Duodenal mucosa (tissue), 2 donors: ENCODE measurements around the gene DTX1.

Experiments used
- H3K27ac ChIP-seq: one replicate; pipeline ENCODE4 v1.7.0; 2013; ENCODE audit warnings: low read depth, low read length
- H3K27me3 ChIP-seq, 2 donors: one replicate each; pipeline ENCODE4 v1.7.0; 2013; ENCODE audit warnings: low read length in 2 of 2, control low read depth in 1 of 2; ENCODE audit not compliant: insufficient read depth in 2 of 2, control insufficient read depth in 1 of 2
- H3K36me3 ChIP-seq, 2 donors: one replicate each; pipeline ENCODE4 v1.7.0; 2013; ENCODE audit warnings: low read length in 2 of 2, control low read depth in 1 of 2; ENCODE audit not compliant: insufficient read depth in 2 of 2, control insufficient read depth in 1 of 2
- H3K4me1 ChIP-seq, 2 donors: one replicate each; pipeline ENCODE4 v1.7.0; 2013; ENCODE audit warnings: low read length in 2 of 2, control low read depth in 1 of 2; ENCODE audit not compliant: insufficient read depth in 2 of 2, control insufficient read depth in 1 of 2
- H3K4me3 ChIP-seq, 2 donors: one replicate each; pipeline ENCODE4 v1.7.0; 2013; ENCODE audit warnings: low read length in 2 of 2, low read depth in 1 of 2
- H3K9ac ChIP-seq, 2 donors: one replicate each; pipeline ENCODE4 v1.7.0; 2013; ENCODE audit warnings: low read length in 2 of 2, low read depth in 1 of 2
- H3K9me3 ChIP-seq, 2 donors: one replicate each; pipeline ENCODE4 v1.7.0; 2013; ENCODE audit warnings: low read length in 2 of 2, control low read depth in 1 of 2; ENCODE audit not compliant: control insufficient read depth in 1 of 2

The DTX1 gene

DNA sequence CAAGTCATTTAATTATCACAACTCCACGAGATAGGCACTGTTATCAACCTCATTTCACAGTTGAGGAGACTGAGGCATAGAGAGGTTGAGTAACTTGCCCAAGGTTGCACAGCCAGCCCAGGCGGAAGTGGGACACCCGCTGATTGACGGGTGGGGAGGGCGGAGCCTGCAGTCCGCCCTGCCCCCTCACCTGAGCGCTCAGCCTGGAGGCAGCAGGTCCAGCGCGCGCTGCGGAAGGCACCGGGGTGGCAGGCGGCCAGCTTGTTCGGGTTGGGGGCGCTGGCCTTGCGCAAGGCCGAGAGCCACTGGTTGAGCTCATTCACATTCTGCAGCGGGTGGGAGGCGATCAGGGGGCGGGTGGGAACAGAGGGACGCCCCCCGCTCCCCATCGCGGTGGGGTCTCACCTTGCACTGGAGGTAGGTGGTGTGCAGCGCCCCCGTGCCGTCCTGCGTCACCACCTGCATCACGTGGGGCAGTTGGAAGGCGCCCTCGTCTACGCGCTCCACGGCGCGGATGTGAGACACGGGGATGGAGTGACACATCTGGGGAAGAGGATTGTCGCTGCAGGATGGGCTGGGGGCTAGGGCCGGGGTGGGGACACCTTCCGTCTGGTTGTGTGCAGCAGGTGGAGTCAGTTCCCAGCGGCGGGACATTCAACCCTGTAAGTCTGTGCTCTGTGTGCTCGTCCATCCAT lies 47.4 kb downstream of the DTX1 start:
- H3K27me3 ChIP-seq: peaks cover 0 to 4% of the 10 kb centered on the region in 2 donors
- H3K4me3 ChIP-seq: peak overlapping the region; percentile 37 to 43
- no peak overlapping the region for H3K9ac ChIP-seq
- no peaks in the 10 kb centered on the region for H3K36me3 ChIP-seq
- H3K9me3 ChIP-seq: no peaks in the 10 kb centered on the region
- H3K27ac ChIP-seq: no peak overlapping the region
- H3K4me1 ChIP-seq: peaks cover 0 to 4% of the 10 kb centered on the region in 2 donors

DNA sequence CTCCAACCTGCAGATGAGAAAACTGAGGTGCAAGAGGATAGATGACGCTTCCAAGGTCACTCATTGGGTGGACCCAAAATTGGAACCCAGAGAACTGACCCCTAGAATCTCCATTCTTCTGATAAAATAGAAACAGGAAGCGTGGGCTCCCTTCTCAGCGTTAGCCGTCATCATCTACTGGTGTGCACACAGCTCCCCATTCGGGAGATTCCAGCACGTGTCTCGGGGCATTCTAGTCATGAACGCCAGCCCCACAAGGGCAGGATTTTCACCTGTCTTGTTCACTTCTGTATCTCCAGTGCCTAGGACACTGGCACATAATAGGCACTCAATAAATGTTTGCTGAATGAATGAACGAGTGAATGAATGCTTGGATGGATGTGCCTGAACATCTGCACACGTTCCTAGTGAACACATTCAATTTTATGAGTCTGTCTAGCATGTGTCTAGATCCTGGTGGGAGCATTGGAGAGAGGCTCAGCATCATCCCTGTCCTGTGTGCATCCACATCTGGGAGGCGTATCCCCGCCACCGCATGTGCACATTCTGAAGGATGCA lies 48.5 kb downstream of the DTX1 start:
- Histone ChIP-seq H3K4me3 (no peak overlapping the region), H3K9ac (no peak overlapping the region), H3K27me3 (peaks cover 0 to 4% of the 10 kb centered on the region in 2 donors)

DNA sequence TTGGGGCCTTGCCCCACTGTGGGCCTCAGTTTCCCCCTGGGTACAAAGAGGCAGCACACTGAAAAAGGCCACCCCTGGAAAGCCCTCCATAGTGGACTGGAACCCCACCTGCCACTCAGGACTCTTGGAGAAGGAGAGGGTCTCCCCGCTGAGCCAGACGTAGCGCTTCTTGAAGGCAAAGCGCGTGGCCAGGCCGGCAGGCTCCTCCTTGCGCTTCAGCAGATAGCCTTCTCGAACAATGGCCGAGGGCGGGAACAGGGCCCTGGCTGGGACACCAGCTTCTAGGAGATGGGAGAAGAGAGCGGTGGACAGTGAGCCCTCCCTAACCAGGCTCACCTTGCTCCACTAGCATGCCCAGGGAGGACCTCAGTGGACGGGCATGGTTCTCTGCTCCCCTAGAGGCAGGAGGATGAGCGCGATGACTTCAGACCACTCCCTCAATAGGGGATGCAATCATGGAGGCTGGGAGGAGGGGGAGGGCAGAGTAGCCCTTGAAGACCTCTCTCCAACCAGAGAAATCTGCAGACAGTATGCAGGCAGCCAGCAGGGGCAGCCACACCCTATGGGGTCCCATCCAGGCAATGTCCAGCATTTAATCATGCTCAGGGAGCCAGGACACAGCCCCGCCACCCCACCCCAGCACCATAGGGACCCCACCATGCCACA lies 49.2 kb downstream of the DTX1 start:
- H3K4me1 ChIP-seq: peaks cover 0 to 4% of the 10 kb centered on the region in 2 donors
- H3K9me3 ChIP-seq: no peaks in the 10 kb centered on the region
- H3K36me3 ChIP-seq: no peaks in the 10 kb centered on the region
- no peak overlapping the region for H3K27ac ChIP-seq
- no peak overlapping the region for H3K9ac ChIP-seq
- H3K27me3 ChIP-seq: peaks cover 0 to 4% of the 10 kb centered on the region in 2 donors
- H3K4me3 ChIP-seq: no peak overlapping the region

More for the DNA sequence above, 48.5 kb downstream of the DTX1 start:
- Histone ChIP-seq H3K36me3 (no peaks in the 10 kb centered on the region), H3K4me1 (peaks cover 0 to 4% of the 10 kb centered on the region in 2 donors), H3K27ac (no peak overlapping the region), H3K9me3 (no peaks in the 10 kb centered on the region)

DNA sequence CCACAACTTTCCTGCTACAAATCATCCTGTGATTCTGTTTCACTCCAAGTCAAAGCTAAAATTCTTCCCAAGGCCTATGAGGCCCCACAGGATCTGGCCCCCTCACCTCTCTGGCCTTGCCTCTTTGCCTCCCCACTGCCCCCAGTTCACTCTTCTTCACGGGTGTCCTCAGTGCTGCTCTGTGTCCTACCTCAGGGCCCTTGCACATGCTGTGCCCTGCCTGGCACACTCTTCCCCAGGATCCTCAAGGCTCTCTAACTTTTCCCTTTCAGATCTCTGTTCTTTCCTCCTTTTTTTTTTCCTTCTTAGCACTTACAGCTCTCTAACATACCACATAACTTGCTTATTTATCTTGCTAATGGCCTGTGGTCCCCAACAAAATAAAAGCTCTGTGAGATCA lies 49.8 kb downstream of the DTX1 start:
- H3K36me3 ChIP-seq: no peaks in the 10 kb centered on the region
- no peak overlapping the region for H3K27ac ChIP-seq
- peaks cover 0 to 4% of the 10 kb centered on the region in 2 donors for H3K27me3 ChIP-seq
- H3K9me3 ChIP-seq: no peaks in the 10 kb centered on the region
- H3K4me1 ChIP-seq: peaks cover 0 to 4% of the 10 kb centered on the region in 2 donors
- H3K9ac ChIP-seq: no peak overlapping the region
- H3K4me3 ChIP-seq: no peak overlapping the region

DNA sequence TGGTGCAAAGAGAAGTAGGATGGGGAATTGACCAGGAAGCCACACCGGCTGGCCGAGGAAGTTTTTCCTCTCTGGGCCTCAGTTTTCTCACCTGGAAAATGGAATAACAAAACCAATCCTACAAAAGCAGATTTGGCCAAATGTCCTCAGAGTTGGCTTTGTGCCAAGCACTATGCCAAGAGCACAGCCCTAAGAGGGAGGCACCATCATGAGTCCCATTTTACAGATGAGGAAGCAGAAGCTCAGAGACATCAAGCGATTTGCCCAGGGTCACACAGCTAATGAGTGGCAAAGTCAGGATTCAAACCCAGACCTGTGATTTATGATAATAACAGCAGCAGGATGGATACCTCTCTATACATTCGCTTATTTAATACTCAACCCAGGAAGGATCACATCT lies 51.8 kb downstream of the DTX1 start:
- no peaks in the 10 kb centered on the region for H3K9me3 ChIP-seq
- H3K27ac ChIP-seq: no peak overlapping the region
- no peak overlapping the region for H3K9ac ChIP-seq
- H3K4me1 ChIP-seq: peaks cover 0 to 4% of the 10 kb centered on the region in 2 donors
- no peak overlapping the region for H3K4me3 ChIP-seq
- H3K36me3 ChIP-seq: no peaks in the 10 kb centered on the region
- peaks cover 0 to 4% of the 10 kb centered on the region in 2 donors for H3K27me3 ChIP-seq

DNA sequence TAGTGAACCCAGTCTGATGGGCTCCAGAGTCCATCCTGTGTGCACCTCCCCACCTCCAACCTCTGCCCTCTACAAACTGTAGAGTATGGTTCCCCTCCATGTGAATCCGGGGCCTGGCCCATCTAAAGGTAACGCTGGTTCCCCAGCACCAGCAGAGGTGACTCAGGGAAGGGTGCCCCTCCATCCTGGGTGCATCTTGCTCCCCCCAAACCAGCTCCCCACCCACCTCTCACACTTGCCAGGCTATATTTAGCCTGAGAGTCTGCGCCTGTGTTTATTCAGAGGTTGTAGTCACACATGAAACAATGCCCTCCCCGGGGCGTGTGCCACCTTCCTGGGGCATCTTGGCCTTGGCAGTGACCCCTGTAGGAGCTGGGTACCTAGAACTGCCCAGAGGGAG lies 52.8 kb downstream of the DTX1 start:
- no peak overlapping the region for H3K9ac ChIP-seq
- H3K4me3 ChIP-seq: no peak overlapping the region
- no peaks in the 10 kb centered on the region for H3K9me3 ChIP-seq
- no peaks in the 10 kb centered on the region for H3K36me3 ChIP-seq
- no peaks in the 10 kb centered on the region for H3K4me1 ChIP-seq
- H3K27ac ChIP-seq: no peak overlapping the region
- no peaks in the 10 kb centered on the region for H3K27me3 ChIP-seq

DNA sequence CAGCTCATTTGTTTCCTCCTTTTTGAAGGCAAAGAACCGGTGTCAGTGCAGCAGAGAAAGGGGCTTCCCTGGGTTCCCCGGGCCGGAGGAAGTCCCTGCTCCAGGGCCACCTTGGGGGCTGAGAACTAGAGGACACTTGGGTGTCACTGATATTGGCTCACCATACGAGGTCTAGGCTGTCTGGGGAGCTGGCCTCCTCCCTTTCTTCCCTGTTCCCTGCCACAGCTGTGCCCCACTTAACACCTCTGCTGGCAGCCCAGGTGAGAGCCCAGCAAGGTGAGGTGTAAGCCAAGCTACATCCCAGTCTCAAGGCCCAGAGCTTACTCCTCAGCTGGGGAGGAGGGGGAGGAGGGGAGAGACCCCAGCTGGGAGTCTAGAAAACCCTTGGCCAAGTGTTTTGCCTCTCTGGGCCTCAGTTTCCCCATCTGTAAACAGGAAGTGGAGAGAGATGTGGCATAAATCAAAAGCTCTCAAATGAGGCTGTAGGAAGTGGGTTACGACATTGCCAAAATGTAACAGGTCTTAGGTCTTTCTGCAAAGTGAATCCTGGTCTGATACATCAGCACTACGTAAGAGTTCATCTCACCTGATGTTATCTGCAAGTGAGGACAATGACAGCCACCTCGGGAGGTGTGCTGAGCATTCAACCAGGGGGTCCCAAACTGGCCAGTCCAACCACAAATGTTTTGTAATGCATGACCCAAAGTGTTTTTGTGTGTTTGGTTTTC lies 53.5 kb downstream of the DTX1 start:
- no peak overlapping the region for H3K9ac ChIP-seq
- no peaks in the 10 kb centered on the region for H3K36me3 ChIP-seq
- H3K4me1 ChIP-seq: no peaks in the 10 kb centered on the region
- H3K27me3 ChIP-seq: no peaks in the 10 kb centered on the region
- H3K4me3 ChIP-seq: no peak overlapping the region
- no peaks in the 10 kb centered on the region for H3K9me3 ChIP-seq
- no peak overlapping the region for H3K27ac ChIP-seq

DNA sequence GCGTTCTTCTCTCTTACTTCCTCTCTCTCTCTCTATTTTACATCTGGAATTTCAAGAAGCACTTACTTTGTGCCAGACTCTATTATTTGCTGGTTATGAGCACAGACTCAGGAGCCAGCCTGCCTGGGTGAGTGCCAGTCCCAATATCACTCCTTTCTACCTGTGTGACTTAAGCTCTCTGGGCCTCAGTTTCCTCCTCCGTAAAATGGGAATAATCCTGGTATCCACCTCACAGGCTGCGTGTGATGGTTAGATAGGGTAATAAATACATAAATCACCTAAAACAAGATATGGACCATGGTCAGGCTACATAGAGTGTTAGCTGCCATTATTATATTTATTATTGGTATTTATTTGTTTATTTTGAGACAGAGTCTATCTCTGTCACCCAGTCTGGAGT lies 54.7 kb downstream of the DTX1 start:
- Histone ChIP-seq H3K27me3 (no peaks in the 10 kb centered on the region), H3K9me3 (no peaks in the 10 kb centered on the region), H3K4me3 (no peak overlapping the region), H3K9ac (no peak overlapping the region), H3K27ac (no peak overlapping the region), H3K36me3 (no peaks in the 10 kb centered on the region), H3K4me1 (no peaks in the 10 kb centered on the region)

DNA sequence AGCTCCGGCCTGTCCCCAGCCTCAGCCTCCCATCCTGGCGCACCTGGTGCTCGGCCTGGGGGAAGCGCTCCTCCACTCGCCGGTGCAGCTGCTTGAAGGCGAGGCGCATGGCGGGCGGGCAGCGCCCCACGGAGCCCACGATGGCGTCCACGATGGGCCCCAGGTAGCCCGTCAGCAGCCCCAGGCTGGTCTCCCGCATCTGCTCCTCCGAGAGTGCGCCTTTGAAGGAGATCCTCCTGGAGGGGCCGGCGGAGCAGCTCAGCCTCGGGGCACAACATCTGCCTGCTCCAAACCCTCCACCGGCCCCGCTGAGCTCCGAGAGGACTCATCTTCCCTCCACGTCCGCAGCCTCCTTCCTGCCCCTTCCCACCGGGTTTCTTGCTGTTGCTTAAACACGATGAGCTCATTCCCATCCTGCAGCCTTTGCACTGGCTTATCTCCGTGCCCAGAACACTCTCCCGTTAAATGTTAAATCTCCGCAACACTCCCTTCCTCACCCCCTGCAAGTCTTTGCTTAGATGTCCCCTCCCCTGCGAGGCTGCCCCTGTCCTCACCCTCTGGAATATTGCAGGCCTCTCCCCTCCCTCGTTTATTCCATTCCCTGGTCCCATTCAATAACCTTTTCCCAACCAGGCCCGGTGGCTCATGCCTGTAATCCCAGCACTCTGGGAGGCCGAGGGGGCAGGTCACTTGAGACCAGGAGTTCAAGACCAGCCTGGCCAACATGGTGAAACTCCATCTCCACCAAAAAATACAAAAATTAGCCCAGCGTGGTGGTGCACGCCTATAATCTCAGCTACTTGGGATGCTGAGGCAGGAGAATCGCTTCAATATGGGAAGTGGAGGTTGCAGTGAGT lies 55.7 kb downstream of the DTX1 start:
- Histone ChIP-seq H3K4me3 (no peak overlapping the region), H3K27ac (no peak overlapping the region), H3K36me3 (no peaks in the 10 kb centered on the region), H3K9ac (no peak overlapping the region), H3K4me1 (no peaks in the 10 kb centered on the region), H3K9me3 (no peaks in the 10 kb centered on the region), H3K27me3 (no peaks in the 10 kb centered on the region)
